Upper lobe of left lung (tissue), 6 donors: ENCODE data around the gene CACNA2D4. TPM values are rescaled to one million over a fixed set of nuclear protein-coding genes. Genes with fewer than 3 reads are reported as not detected.

Experiments used
- ATAC-seq, 2 donors: fragments of 200-7000 bp; cut with Tn5 transposase; one replicate each; pipeline ENCODE4 v1.9.1; 2022; ENCODE audit warnings: mild to moderate bottlenecking in 2 of 2, moderate library complexity in 2 of 2; ENCODE audit not compliant: low FRiP score in 2 of 2
- DNase-seq, 2 donors: peaks; one replicate each; pipeline ENCODE4 v3.0.0-alpha.2; 2019 to 2020
- H3K27ac ChIP-seq, 4 donors: fragments of 200-600 bp; sonication (generic); one replicate each; pipeline ENCODE4 v1.5.1; 2016 to 2019
- H3K27me3 ChIP-seq, 4 donors: fragments of 200-600 bp; sonication (generic); one replicate each; pipeline ENCODE4 v1.5.1; 2017 to 2019
- H3K36me3 ChIP-seq, 4 donors: fragments of 200-600 bp; sonication (generic); one replicate each; pipeline ENCODE4 v1.5.1; 2016 to 2019
- H3K4me1 ChIP-seq, 4 donors: fragments of 200-600 bp; sonication (generic); one replicate each; pipeline ENCODE4 v1.5.1; 2018 to 2019
- H3K4me3 ChIP-seq, 4 donors: fragments of 200-600 bp; sonication (generic); one replicate each; pipeline ENCODE4 v1.5.1; 2017 to 2019; ENCODE audit warnings: mild to moderate bottlenecking in 2 of 4, moderate library complexity in 1 of 4
- H3K9me3 ChIP-seq, 4 donors: fragments of 200-600 bp; sonication (generic); one replicate each; pipeline ENCODE4 v1.5.1; 2018 to 2019
- EP300 ChIP-seq, 4 donors: sonication (generic); formaldehyde crosslinking; IDR thresholded peaks; one replicate each; pipeline ENCODE4 v1.5.1; 2017; ENCODE audit warnings: antibody characterized with exemption in 4 of 4, control low read depth in 2 of 4
- POLR2A ChIP-seq, 4 donors: fragments of 450-650 bp; IDR thresholded peaks; one replicate each; pipeline ENCODE4 v1.5.1; 2016 to 2017; ENCODE audit warnings: antibody characterized with exemption in 4 of 4, mild to moderate bottlenecking in 2 of 4
- POLR2AphosphoS5 ChIP-seq, 2 donors: sonication (generic); formaldehyde crosslinking; IDR thresholded peaks; one replicate each; pipeline ENCODE4 v1.5.1; 2017; ENCODE audit warnings: antibody characterized with exemption in 2 of 2
- WGBS, 2 donors: methylation state at CpG; one replicate each; pipeline ENCODE4 v1.1.5; 2017 to 2018; 5-methylcytosine and 5-hydroxymethylcytosine counted together
- total RNA-seq, 6 donors: library from RNA; depleted of rRNA in 4 of 6; stranded (reverse); fragments of >200 nt in 4 of 6; gene quantifications; one replicate each; pipeline versions ENCODE4 v1.1.0 to v1.2.1, GENCODE V29; 2016 to 2021
- TF ChIP-seq, protein P1 (sequence below), 6 experiments: fragments of 450-650 bp in 4 of 6; fragments of 200-600 bp in 2 of 6; sonication (generic) in 2 of 6; IDR thresholded peaks; one replicate each; pipeline ENCODE4 v1.5.1; 2016 to 2019; ENCODE audit warnings: antibody characterized with exemption in 6 of 6
- donor health status: DM: no; HTN: no; CAD: no; lungs with moderate emphysema.
- donor health status: DM: no; HTN: yes; CAD: no; lungs with severe emphysema.

Gene CACNA2D4
- total RNA-seq, 6 donors from 2014 or later, result 3.3 to 8.4 (median 7.0) TPM

DNA sequence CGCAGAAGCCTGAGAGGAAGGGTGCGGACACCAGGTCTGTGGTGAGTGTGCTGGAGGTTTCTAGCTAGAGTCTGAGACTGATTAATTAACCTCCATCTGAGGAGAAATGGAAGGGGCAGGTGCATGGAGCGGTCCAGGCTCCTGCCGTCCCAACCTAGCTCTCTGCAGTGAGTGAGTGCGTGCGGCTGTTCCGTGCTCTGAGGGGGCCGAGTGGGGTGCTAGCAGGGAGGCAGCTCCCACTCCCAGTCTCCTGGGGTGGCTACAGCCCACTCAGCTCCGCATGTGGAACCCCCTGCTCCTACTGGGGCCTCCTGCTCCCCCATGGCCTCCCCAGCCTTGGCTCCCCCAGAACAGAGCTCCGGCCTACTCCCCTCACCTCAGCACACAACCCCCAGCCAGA, 95.2 kb downstream of the CACNA2D4 start:
- H3K4me3 ChIP-seq, result no peak overlapping the region
- no peak for ATAC-seq
- 88 to 95% methylated on average over 7 to 10 of the region's 10 CpGs for WGBS, 2 donors
- peaks cover 0 to 4% (median 0%) of the 10 kb centered on the region in 4 donors for H3K4me1 ChIP-seq
- no peak for DNase-seq
- peaks cover 0 to 18% (median 2%) of the 10 kb centered on the region in 4 donors for H3K27me3 ChIP-seq
- no peaks in the 10 kb centered on the region for H3K9me3 ChIP-seq
- TF ChIP-seq, protein P1, sequence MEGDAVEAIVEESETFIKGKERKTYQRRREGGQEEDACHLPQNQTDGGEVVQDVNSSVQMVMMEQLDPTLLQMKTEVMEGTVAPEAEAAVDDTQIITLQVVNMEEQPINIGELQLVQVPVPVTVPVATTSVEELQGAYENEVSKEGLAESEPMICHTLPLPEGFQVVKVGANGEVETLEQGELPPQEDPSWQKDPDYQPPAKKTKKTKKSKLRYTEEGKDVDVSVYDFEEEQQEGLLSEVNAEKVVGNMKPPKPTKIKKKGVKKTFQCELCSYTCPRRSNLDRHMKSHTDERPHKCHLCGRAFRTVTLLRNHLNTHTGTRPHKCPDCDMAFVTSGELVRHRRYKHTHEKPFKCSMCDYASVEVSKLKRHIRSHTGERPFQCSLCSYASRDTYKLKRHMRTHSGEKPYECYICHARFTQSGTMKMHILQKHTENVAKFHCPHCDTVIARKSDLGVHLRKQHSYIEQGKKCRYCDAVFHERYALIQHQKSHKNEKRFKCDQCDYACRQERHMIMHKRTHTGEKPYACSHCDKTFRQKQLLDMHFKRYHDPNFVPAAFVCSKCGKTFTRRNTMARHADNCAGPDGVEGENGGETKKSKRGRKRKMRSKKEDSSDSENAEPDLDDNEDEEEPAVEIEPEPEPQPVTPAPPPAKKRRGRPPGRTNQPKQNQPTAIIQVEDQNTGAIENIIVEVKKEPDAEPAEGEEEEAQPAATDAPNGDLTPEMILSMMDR (IDR thresholded peaks at IDR 0.05), result no peak
- no peak for TF ChIP-seq POLR2A (IDR thresholded peaks at IDR 0.05)
- no peak for TF ChIP-seq POLR2AphosphoS5 (IDR thresholded peaks at IDR 0.05)
- TF ChIP-seq EP300 (IDR thresholded peaks at IDR 0.05), result no peak
- no peak overlapping the region for H3K27ac ChIP-seq
- no peaks in the 10 kb centered on the region for H3K36me3 ChIP-seq

DNA sequence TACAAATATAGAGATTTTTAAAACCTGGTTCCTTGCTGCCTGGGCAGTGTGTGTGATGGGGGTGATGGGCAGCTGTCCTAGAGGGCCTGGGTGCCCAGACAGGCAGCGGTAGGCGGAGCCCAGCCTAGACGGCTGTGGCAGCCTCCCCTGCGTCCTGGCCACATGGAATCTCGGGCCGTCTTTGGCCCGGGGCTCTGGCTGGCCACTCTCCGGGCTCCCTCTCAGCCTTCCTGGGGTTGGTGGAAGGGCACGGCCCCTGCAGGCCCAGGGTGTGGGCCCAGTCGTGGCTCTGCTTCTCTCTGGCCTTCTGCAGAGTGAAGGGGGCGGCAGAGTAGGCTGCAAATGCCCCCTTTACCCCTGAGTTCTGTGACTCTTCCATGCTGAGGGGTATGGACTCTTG, 95.8 kb downstream of the CACNA2D4 start:
- Histone ChIP-seq H3K27ac (no peak overlapping the region), H3K27me3 (peaks cover 0 to 18% (median 2%) of the 10 kb centered on the region in 4 donors), H3K36me3 (no peaks in the 10 kb centered on the region), H3K4me3 (no peak overlapping the region), H3K4me1 (peaks cover 0 to 4% (median 0%) of the 10 kb centered on the region in 4 donors), H3K9me3 (no peaks in the 10 kb centered on the region)
- WGBS, 2 donors, result 70 to 77% methylated on average over 6 to 11 of the region's 11 CpGs
- TF ChIP-seq, protein P1 (IDR thresholded peaks at IDR 0.05), result no peak
- TF ChIP-seq POLR2A (IDR thresholded peaks at IDR 0.05) (no peak), POLR2AphosphoS5 (IDR thresholded peaks at IDR 0.05) (no peak), EP300 (IDR thresholded peaks at IDR 0.05) (no peak)
- ATAC-seq, result no peak
- no peak for DNase-seq

DNA sequence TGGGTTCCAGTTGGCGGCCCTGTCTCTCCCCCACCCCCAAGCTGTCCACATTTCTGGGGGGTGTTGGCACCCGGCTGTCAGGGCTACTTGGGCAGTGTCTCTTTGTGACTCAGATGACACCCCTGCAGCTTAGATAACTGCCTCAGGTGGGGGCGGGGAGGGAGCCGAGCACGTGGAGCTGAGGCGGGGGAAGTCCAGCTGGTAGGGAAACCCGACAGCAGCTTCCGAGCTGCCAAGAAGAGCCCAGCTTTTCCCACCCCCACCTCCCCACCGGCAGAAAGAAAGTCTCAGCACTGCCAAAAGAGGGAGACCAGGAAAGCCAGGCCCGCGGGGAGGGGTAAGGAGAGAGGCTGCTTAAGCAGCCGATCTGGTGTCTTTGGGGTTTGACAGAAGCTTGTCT, 96.6 kb downstream of the CACNA2D4 start:
- Histone ChIP-seq H3K36me3 (no peaks in the 10 kb centered on the region), H3K27me3 (peaks cover 0 to 18% (median 2%) of the 10 kb centered on the region in 4 donors), H3K27ac (no peak overlapping the region), H3K4me1 (peaks cover 0 to 4% (median 0%) of the 10 kb centered on the region in 4 donors), H3K4me3 (no peak overlapping the region), H3K9me3 (no peaks in the 10 kb centered on the region)
- DNase-seq (no peak), ATAC-seq (no peak)
- 23 to 41% methylated on average over 4 to 12 of the region's 12 CpGs for WGBS, 2 donors
- TF ChIP-seq POLR2AphosphoS5 (IDR thresholded peaks at IDR 0.05) (no peak), POLR2A (IDR thresholded peaks at IDR 0.05) (no peak), EP300 (IDR thresholded peaks at IDR 0.05) (no peak)
- TF ChIP-seq, protein P1 (IDR thresholded peaks at IDR 0.05), result no peak

DNA sequence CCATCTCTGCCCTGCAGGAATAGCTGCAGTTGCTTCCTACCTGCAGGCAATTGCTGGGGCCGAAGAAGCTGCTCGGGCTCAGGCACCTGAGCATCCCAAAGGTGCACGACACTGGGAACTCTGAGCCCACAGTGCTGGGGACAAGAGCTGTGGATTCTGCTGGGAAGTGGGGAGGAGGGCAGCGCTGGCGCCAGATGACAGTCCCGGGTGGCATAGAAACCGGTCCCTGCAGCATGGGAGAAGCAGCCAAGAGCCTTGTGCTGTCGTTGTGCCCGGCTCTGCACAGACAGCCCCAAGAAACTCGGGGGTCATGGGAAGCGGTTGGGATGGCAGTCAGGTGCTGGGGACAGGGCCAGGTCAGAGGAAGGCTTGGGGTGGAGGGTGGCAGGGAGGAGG, 97.6 kb downstream of the CACNA2D4 start:
- DNase-seq (no peak), ATAC-seq (no peak)
- TF ChIP-seq, protein P1 (IDR thresholded peaks at IDR 0.05), result no peak
- no peak for TF ChIP-seq EP300 (IDR thresholded peaks at IDR 0.05)
- TF ChIP-seq POLR2AphosphoS5 (IDR thresholded peaks at IDR 0.05), result no peak
- no peak for TF ChIP-seq POLR2A (IDR thresholded peaks at IDR 0.05)
- WGBS, 2 donors, result 70 to 74% methylated on average over 6 to 11 of the region's 11 CpGs
- Histone ChIP-seq H3K27me3 (peaks cover 0 to 18% (median 2%) of the 10 kb centered on the region in 4 donors), H3K36me3 (no peaks in the 10 kb centered on the region), H3K4me3 (no peak overlapping the region), H3K27ac (no peak overlapping the region), H3K4me1 (peaks cover 0 to 4% (median 0%) of the 10 kb centered on the region in 4 donors), H3K9me3 (no peaks in the 10 kb centered on the region)
